ENCODE data around the gene ITGB7.

GRCh38 chr12:53161119-53161911 lies 45.7 kb downstream of the ITGB7 start:
- TF ChIP-seq GATA2 (IDR thresholded peaks at IDR 0.05; ENCODE audit: low read depth, low read length) (no peak), GATA3 (IDR thresholded peaks at IDR 0.05; ENCODE audit: low read depth, low read length) (no peak)

All from SH-SY5Y (cell line).